ENCODE data around the gene KCTD7. TPM values are rescaled to one million over a fixed set of nuclear protein-coding genes. Genes with fewer than 3 reads are reported as not detected.

The KCTD7 gene
- polyA plus RNA-seq, 1 donor (not counting 4 experiments of a cell fraction or from before 2014, with no cell fraction given) = 3.7 TPM

DNA sequence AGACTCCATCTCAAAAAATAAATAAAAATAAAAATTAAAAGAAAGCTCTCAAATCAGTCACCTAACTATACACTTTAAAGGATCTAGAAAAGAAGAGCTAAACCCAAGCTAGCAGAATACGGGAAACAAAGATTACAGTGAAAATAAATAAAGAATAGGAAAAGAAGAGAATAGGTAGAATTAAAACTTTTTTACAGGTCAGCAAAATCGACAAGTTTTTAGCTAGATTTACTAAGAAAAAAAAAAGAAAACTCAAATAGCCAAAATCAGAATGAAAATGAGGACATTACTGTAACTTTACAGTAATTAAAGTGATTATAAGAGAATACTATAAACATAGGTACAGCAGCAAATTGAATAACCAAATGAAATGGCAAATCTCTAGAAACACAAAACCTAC is 60.4 kb downstream of the KCTD7 start:
- Histone ChIP-seq H2AFZ (ENCODE audit: control insufficient read depth, low read length) (no peak overlapping the region), H3K4me3 (ENCODE audit: control insufficient read depth in 2 of 3, extremely low read depth in 1 of 3, insufficient read depth in 2 of 3, low read depth in 1 of 3, low read length in 3 of 3) (no peak overlapping the region), H3K27ac (ENCODE audit: control insufficient read depth, insufficient read depth, low read length) (no peak overlapping the region), H3K9me3 (ENCODE audit: control insufficient read depth, low read depth, low read length) (no peaks in the 10 kb centered on the region), H3K36me3 (ENCODE audit: control insufficient read depth in 2 of 2, extremely low read depth in 1 of 2, insufficient read depth in 2 of 2, low read length in 2 of 2) (peaks cover 3 to 11% of the 10 kb centered on the region in 2 experiments), H3K27me3 (ENCODE audit: control insufficient read depth, extremely low read depth, insufficient read depth, low read length) (no peaks in the 10 kb centered on the region), H3K9me1 (ENCODE audit: control insufficient read depth, extremely low read depth, insufficient read depth, low read length) (no peaks in the 10 kb centered on the region), H4K20me1 (ENCODE audit: control insufficient read depth, extremely low read depth, insufficient read depth, low read length) (no peaks in the 10 kb centered on the region), H3K4me2 (ENCODE audit: control insufficient read depth, extremely low read depth, insufficient read depth, low read depth, low read length) (no peak overlapping the region), H3K4me1 (ENCODE audit: control insufficient read depth, extremely low read depth, insufficient read depth, low read length) (peaks cover 8% of the 10 kb centered on the region), H3K9ac (ENCODE audit: control insufficient read depth, extremely low read depth, insufficient read depth, low read length) (no peak overlapping the region), H3K79me2 (ENCODE audit: control insufficient read depth, insufficient read depth, low read length) (peaks cover 50% of the 10 kb centered on the region)
- DNase-seq (ENCODE audit: low read depth, low spot score) (no peak), FAIRE-seq (no peak)
- TF ChIP-seq, protein P1, sequence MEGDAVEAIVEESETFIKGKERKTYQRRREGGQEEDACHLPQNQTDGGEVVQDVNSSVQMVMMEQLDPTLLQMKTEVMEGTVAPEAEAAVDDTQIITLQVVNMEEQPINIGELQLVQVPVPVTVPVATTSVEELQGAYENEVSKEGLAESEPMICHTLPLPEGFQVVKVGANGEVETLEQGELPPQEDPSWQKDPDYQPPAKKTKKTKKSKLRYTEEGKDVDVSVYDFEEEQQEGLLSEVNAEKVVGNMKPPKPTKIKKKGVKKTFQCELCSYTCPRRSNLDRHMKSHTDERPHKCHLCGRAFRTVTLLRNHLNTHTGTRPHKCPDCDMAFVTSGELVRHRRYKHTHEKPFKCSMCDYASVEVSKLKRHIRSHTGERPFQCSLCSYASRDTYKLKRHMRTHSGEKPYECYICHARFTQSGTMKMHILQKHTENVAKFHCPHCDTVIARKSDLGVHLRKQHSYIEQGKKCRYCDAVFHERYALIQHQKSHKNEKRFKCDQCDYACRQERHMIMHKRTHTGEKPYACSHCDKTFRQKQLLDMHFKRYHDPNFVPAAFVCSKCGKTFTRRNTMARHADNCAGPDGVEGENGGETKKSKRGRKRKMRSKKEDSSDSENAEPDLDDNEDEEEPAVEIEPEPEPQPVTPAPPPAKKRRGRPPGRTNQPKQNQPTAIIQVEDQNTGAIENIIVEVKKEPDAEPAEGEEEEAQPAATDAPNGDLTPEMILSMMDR (optimal IDR thresholded peaks at IDR 0.05 in 1 of 3, IDR thresholded peaks at IDR 0.05 in 1 of 3, conservative IDR thresholded peaks at IDR 0.05 in 1 of 3; ENCODE audit: extremely low read depth in 1 of 3, insufficient read depth in 2 of 3, low read length in 3 of 3) = no peak
- no peak for TF ChIP-seq EZH2 (IDR thresholded peaks at IDR 0.05; ENCODE audit: low read length)
- dilution Hi-C loops (cut with MboI; ENCODE audit: extremely low pct_ligation_motif_present, low sequenced_read_pairs) = no loop called here

- FAIRE-seq = no peak
- dilution Hi-C loops (cut with MboI; ENCODE audit: extremely low pct_ligation_motif_present, low sequenced_read_pairs) = no loop called here
Observed at GRCh38 chr7:66693331-66693730, 64.7 kb downstream of the KCTD7 start.

More at GRCh38 chr7:66693331-66693730, 64.7 kb downstream of the KCTD7 start:
- Histone ChIP-seq H3K4me1 (ENCODE audit: control insufficient read depth, extremely low read depth, insufficient read depth, low read length) (peaks cover 8% of the 10 kb centered on the region), H3K9ac (ENCODE audit: control insufficient read depth, extremely low read depth, insufficient read depth, low read length) (no peak overlapping the region), H3K27ac (ENCODE audit: control insufficient read depth, insufficient read depth, low read length) (no peak overlapping the region), H3K79me2 (ENCODE audit: control insufficient read depth, insufficient read depth, low read length) (peaks cover 12% of the 10 kb centered on the region), H3K9me3 (ENCODE audit: control insufficient read depth, low read depth, low read length) (no peaks in the 10 kb centered on the region), H2AFZ (ENCODE audit: control insufficient read depth, low read length) (no peak overlapping the region), H3K4me2 (ENCODE audit: control insufficient read depth, extremely low read depth, insufficient read depth, low read depth, low read length) (no peak overlapping the region), H3K9me1 (ENCODE audit: control insufficient read depth, extremely low read depth, insufficient read depth, low read length) (no peaks in the 10 kb centered on the region), H3K27me3 (ENCODE audit: control insufficient read depth, extremely low read depth, insufficient read depth, low read length) (no peaks in the 10 kb centered on the region), H3K36me3 (ENCODE audit: control insufficient read depth in 2 of 2, extremely low read depth in 1 of 2, insufficient read depth in 2 of 2, low read length in 2 of 2) (peaks cover 9 to 17% of the 10 kb centered on the region in 2 experiments), H4K20me1 (ENCODE audit: control insufficient read depth, extremely low read depth, insufficient read depth, low read length) (peaks cover 6% of the 10 kb centered on the region), H3K4me3 (ENCODE audit: control insufficient read depth in 2 of 3, extremely low read depth in 1 of 3, insufficient read depth in 2 of 3, low read depth in 1 of 3, low read length in 3 of 3) (no peak overlapping the region)
- no peak for DNase-seq (ENCODE audit: low read depth, low spot score)
- no peak for TF ChIP-seq EZH2 (IDR thresholded peaks at IDR 0.05; ENCODE audit: low read length)

Other genes with a start within 250 kb of the KCTD7 start
- 49.9 to 68.0 TPM (median 58.2 TPM) in 3 replicates for gene RABGEF1, start 111.9 kb downstream of the KCTD7 start, polyA plus RNA-seq